GM12891 (cell line): Measurements from ENCODE around the gene PKD1L1.

Source experiments
- DNase-seq: peaks from one replicate; pipeline ENCODE4 v3.0.0; 2011; ENCODE audit warnings: low spot score; ENCODE audit not compliant: insufficient read length
- FAIRE-seq: peaks from 2 replicates; lab custom pipeline; 2011; peaks lifted over from hg19 to GRCh38; lab: Jason Lieb, UNC
- PAX5 ChIP-seq: IDR thresholded peaks from 2 replicates; pipeline ENCODE4 v1.6.1; 2011; ENCODE audit warnings: low read length, moderate library complexity, mild to moderate bottlenecking; ENCODE audit not compliant: insufficient read depth, severe bottlenecking
- POLR2A ChIP-seq: IDR thresholded peaks from 2 replicates; pipeline ENCODE4 v1.6.1; 2011; ENCODE audit warnings: low read depth, low read length, control low read depth
- POLR2AphosphoS5 ChIP-seq: IDR thresholded peaks from 2 replicates; pipeline ENCODE4 v1.6.1; 2011; ENCODE audit warnings: low read depth, low read length, control low read depth
- POU2F2 ChIP-seq: IDR thresholded peaks from 2 replicates; pipeline ENCODE4 v1.6.1; 2011; ENCODE audit warnings: low read depth, mild to moderate bottlenecking, control low read depth, low read length, moderate library complexity
- SPI1 ChIP-seq: IDR thresholded peaks from 2 replicates; pipeline ENCODE4 v1.6.1; 2011; ENCODE audit warnings: low read depth, low read length, control low read depth
- TAF1 ChIP-seq: IDR thresholded peaks from 2 replicates; pipeline ENCODE4 v1.6.1; 2011; ENCODE audit warnings: low read depth, low read length, control low read depth

The PKD1L1 gene

DNA sequence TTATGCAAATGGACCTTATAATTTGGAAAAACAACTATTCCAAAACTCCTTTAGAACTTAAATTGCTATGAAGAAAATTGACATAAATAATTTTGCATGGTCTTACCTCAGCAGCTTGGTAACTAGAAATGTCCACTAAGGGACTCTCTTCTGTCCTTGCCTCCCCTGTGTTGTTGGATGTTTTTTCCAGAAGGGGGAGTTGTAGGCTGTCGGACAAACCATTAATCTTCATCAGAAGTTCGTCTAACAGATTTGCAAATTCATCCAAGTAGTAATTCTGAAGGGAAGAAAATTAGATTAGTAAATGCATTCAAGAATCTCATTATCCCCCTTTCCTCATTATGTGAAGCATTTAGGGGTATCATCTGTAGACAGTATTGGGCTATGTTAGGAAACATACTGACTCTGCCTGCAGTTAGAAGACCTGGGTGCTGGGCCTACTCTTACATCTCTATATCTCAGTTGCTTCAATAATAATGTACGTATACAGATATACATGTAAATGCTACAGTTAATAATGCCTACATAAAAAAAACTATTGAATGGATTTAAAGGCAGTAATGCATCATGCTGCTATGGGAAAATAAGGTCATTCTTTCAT, 155.6 kb downstream of the PKD1L1 start:
- FAIRE-seq, result no peak
- DNase-seq, result no peak
- TF ChIP-seq SPI1 (no peak), TAF1 (no peak), POLR2A (no peak), POLR2AphosphoS5 (no peak)

DNA sequence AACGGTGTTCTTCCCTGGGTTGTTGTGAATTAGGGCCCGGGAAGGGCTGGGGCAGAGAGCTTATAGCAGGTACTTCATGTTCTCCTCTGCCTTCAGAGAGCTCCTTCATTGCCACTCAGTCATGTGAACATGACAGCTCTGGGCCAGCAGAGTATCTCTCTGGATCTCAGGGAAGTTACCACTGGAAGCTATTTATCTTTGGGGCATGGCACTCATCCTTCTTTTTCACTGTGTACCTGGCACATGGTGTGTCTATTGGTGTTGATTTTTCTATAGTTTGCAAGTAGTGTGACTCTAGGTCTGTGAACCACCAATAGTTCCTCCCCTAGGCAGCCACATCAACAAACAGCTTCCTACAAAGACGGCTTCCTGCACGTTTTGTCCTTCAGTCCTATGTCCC, 156.6 kb downstream of the PKD1L1 start:
- TF ChIP-seq SPI1 (no peak), TAF1 (no peak), POU2F2 (no peak), PAX5 (no peak), POLR2AphosphoS5 (no peak), POLR2A (no peak)
- FAIRE-seq (no peak), DNase-seq (no peak)

DNA sequence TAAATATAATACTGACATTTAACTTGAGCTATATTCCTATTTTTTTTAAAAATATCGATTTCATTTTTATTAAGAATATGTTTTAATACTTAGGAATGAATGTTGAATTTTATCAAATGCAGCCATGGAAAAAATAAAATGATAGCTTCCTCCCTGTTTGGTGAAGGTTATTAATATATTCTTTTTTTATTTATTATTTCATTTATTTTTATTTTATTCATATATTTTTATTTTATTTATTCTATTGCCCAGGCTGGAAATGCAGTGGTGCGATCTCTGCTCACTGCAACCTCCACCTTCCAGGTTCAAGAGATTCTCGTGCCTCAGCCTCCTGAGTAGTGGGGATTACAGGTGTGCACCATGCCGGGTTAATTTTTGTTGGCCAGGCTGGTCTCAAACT, 160.2 kb downstream of the PKD1L1 start:
- DNase-seq, result no peak
- no peak for FAIRE-seq
- TF ChIP-seq SPI1 (no peak), POLR2A (no peak), POLR2AphosphoS5 (no peak), POU2F2 (no peak), TAF1 (no peak), PAX5 (no peak)

DNA sequence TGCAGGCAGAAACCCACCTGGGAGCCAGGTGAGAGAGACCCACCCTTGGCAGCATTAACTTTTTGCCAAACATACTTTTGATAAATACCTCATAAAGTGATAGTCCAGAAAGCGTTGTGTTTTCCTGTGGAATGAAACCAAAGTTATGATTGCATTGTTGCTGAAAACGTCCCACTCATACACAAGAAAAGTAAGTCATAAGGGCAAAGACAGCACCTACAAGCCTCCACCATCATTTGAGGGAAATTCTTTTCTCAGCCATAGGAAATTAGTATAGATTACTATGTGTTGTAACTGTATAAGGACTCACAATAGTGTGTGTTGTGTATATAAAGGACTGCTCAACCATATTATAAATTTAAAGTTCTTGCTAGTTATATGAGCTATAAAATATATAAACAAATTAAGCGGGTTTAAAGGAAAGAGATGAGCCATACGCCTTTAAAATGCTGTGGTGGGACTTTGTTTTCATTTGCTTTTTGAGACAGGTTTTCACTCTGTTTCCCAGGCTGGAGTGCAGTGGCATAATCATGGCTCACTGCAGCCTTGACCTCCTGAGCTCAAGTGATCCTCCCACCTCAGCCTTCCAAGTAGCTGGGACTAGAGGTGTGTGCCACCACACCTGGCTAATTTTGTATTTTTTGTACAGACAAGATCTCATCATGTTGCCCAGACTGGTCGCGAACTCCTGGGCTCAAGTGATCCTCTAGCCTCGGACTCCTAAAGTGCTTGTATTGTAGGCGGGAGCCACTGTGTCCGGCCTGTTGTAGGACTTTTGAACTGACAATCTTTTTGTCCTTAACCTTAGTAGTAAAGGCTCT, 160.8 kb downstream of the PKD1L1 start:
- TF ChIP-seq SPI1, result no peak
- TF ChIP-seq PAX5, result no peak
- TF ChIP-seq POLR2AphosphoS5, result no peak
- no peak for TF ChIP-seq TAF1
- TF ChIP-seq POU2F2, result no peak
- TF ChIP-seq POLR2A, result no peak
- DNase-seq (no peak), FAIRE-seq (no peak)

DNA sequence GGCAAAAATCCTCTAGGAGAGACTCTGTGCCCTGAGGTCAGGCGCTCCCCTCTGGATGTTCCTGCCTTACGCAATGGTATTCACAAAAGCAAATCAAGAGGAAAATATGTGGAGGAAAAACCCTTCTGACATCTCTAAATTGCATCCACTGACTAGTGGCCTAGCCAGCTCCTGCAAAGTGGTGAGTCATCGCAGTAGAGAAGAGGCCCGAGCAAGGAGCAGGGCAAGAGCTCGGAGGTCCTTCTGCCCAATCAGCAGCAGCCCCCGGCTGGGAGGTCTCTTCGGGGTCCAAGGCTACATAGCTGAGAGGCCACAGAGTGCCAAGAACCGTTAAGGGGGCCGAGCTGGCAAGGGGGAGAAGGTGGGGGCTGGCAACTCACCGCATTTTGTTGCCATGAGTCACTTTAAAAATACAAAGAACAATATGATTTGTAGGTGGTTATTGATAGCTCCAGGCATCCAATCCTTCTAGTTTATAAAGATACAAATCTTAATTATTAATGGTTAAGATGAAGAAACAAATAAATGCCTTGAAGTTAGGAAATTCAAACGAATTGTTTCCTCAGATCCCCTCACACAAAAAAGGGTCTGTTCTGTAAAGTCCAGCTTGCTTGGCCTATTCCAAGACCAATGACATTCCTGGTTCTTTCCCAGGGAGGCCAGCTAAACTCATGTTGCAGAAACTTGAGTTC, 161.6 kb downstream of the PKD1L1 start:
- TF ChIP-seq POLR2A (no peak), POLR2AphosphoS5 (no peak), PAX5 (no peak), POU2F2 (no peak), TAF1 (no peak), SPI1 (no peak)
- DNase-seq (no peak), FAIRE-seq (no peak)

DNA sequence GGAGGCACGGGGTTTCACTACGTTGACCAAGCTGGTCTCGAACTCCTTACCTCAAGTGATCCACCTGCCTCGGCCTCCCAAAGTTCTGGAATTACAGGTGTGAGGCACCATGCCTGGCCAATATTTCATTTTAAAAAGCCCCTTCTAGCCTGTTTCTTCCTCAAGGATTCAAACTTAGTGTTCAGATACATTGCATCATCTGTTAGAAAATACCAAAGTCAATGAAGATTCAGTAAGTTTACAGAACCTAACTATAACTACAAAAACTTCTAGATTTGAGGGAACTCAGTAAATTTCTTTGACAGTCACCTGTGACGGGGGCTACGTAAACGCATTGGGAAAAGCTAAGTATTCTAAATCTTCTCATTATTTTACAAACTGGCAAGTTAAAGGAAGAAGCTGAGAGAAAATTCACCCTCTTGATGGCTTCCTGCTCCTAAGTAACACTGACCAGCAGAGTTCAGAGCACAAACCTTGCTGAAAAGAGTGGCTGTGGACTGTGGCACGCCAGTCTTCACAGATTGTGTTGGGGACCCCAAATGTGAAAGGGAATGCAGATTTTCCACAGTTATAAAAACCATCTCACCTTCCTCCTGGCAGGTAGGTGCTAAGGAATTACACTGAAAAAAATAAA, 162.2 kb downstream of the PKD1L1 start:
- TF ChIP-seq POU2F2 (no peak), POLR2A (no peak), SPI1 (no peak), POLR2AphosphoS5 (no peak), TAF1 (no peak), PAX5 (no peak)
- FAIRE-seq, result no peak
- DNase-seq, result no peak

DNA sequence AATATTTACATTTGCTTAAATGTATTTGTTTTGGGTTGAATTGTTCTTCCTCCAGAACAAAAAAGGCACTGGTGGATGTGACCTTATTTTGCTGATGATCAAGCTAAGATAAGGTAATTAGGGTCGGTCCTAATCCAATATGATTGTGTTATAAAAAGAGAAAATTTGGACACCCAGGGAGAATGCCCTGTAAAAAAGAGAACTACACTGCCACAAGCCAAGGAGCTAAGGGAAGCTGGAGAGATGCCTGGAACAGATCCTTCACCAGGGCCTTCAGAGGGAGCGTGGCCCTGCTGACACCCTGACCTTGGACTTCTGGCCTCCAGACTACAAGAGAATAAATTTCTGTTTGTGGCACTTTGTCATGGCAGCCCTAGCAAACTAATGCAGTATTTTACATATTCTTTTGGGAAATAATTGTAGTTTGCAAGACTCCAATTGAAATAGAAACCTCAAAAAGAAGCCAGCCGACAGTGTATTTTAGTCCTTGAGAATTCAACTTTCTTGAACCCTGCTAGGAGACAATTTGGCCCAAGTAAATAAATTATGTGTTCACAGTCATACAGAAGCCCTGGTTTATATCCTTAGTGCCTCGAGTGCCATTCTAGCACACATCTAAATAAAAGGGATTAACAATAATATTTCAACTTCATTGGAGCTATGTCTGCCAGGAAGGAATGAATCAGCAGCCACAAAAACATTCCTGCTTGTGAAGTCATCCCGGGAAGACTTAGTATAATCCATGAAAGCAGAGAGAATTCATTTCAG, 164.6 kb downstream of the PKD1L1 start:
- DNase-seq (no peak), FAIRE-seq (no peak)
- TF ChIP-seq SPI1 (no peak), POLR2AphosphoS5 (no peak), TAF1 (no peak), POU2F2 (no peak), PAX5 (no peak), POLR2A (no peak)

DNA sequence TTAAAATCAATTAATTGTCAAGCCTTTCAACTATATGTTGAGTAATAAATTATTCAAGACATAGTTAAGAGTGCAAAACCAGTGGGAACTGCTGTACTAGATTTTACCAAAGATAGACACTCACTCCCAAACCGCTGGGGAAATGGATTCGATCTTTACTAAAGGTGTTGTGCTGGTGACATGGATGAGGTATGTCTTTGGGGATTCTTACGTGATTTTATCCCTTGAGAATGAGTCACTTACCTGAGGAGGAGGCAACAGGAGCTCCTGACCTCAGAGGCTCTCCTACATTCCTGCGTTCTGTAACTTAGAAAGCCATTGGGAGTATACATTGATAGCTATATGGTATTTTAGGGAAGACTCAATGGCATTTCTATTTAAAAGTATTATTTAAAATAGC, 165.5 kb downstream of the PKD1L1 start:
- DNase-seq (no peak), FAIRE-seq (no peak)
- no peak for TF ChIP-seq PAX5
- no peak for TF ChIP-seq POU2F2
- TF ChIP-seq SPI1, result no peak
- TF ChIP-seq POLR2AphosphoS5, result no peak
- TF ChIP-seq TAF1, result no peak
- no peak for TF ChIP-seq POLR2A
